NCI-H2107 treated with DMSO at 0.1 percent for 48 hours (cell line): ENCODE data around the gene AOC3.

Source experiments
- DNase-seq: peaks from one replicate; lab custom pipeline; 2025; ENCODE audit not compliant: unreplicated experiment; lab: John Stamatoyannopoulos, UW

The AOC3 gene, protein sequence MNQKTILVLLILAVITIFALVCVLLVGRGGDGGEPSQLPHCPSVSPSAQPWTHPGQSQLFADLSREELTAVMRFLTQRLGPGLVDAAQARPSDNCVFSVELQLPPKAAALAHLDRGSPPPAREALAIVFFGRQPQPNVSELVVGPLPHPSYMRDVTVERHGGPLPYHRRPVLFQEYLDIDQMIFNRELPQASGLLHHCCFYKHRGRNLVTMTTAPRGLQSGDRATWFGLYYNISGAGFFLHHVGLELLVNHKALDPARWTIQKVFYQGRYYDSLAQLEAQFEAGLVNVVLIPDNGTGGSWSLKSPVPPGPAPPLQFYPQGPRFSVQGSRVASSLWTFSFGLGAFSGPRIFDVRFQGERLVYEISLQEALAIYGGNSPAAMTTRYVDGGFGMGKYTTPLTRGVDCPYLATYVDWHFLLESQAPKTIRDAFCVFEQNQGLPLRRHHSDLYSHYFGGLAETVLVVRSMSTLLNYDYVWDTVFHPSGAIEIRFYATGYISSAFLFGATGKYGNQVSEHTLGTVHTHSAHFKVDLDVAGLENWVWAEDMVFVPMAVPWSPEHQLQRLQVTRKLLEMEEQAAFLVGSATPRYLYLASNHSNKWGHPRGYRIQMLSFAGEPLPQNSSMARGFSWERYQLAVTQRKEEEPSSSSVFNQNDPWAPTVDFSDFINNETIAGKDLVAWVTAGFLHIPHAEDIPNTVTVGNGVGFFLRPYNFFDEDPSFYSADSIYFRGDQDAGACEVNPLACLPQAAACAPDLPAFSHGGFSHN

DNA sequence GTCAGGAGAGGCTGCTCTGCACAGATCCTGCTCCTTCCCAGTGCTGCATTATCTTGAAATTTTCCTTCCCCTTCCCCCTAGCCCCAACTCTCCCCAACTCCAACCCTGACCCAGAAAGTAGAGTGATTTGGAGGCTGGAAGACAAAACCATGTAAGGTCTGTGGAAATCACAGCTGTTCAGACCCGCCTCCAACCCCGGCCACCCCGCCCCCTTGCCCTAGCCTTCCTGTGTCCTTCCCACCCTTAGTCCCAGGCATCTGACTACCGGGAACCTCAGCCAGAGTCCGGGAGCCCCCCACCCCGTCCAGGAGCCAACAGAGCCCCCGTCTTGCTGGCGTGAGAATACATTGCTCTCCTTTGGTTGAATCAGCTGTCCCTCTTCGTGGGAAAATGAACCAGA is at the start of gene AOC3:
TSS of gene AOC3 (plus strand) at position 246 of the 400 bp plus-strand sequence. CDS start at position 391, 145 bp downstream.
- DNase-seq = no peak

DNA sequence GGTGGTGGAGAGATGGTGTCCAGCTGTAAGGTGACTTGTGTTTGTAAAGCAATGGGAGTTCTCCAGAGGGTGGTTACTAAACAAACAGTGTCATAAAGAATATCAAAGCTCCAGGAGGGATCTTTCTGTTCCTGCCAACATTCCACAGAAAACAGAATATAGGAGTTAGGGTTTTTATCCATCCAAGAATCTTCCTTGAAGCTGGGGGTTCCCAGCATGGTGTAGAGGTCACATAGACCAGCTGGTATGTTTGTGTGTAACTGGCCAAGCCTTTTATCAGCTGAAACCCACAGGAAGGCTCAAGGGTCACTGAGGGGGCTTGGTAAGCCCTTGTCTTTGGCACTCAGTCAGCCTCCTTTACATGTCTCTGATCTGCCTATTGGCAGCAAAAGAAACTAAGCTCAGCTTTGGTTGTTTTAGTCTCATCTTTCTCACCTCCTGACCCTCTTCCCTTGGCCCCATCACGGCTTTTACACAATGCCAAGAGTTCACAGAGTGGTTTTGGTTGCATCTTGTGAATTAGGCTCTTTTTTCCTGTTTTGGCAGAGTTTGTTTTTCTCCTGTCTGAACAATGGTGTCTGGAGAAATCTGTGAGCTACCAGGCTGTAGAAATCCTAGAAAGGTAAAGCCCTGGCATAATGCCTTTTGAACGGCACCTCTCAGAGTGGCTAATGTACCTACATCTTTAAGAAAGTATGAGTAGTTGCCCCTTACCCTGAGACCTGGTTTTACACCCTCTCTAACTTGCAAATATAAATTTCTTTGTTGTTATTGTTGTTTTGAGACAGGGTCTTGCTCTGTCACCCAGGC is 47.7 kb upstream of the AOC3 start:
- DNase-seq = no peak

DNA sequence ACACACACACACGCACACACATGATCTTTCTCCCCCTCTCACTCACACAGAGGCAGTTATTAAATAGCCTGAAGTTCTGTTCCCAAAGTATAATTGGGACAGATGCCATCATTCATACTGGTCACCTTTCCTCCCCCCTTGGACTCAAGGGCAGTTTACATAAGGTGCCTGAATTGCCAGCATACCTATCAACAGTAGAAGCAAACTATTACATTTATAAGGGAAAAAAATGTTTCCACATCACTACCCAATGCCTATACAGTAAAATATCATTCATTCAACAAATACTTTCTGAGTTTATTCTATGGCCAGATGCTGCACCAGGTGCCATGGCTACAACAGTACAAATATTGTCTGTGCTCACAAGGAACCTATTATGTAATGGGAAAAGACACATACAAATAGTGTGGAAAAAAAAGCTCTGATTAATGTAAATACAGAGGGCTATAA is 46.1 kb upstream of the AOC3 start:
- no peak for DNase-seq

DNA sequence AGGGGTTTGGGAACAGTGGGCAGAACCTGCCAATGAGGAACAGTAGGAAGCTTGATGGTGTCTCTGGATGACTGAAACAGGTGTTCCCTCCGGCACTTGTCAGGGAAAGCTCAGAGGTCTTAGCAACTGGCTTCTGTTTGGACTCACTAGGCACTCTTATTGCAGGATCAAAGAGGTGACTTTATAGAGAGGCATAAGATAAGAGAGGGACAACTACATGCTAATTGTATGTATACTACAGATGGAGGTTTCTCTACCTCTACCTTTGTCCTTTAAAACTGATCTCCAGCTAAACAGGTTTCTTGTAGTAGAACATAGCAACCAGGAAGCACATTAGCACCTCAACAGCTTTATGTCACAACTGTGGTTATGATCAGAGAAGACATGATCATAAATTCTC is 44.8 kb upstream of the AOC3 start:
- DNase-seq = no peak

DNA sequence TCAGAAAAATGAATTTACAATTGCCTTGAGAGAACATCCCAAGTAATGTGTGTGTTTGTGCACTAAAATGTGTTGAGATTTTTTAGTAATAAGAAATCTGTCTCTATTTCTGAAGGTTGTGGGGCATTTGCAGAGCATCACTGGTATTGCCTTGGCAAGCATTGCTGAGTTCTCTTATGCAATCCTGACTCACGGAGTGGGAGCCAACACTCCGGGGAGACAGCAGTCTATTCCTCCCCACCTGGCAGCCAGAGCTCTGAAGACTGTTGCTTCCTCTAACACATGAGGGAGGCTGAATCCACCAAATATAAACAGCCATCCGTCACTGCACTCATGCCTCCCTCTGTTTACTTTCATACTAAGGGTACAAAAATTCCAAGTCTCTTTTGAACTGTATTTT is 41.7 kb upstream of the AOC3 start:
- no peak for DNase-seq

DNA sequence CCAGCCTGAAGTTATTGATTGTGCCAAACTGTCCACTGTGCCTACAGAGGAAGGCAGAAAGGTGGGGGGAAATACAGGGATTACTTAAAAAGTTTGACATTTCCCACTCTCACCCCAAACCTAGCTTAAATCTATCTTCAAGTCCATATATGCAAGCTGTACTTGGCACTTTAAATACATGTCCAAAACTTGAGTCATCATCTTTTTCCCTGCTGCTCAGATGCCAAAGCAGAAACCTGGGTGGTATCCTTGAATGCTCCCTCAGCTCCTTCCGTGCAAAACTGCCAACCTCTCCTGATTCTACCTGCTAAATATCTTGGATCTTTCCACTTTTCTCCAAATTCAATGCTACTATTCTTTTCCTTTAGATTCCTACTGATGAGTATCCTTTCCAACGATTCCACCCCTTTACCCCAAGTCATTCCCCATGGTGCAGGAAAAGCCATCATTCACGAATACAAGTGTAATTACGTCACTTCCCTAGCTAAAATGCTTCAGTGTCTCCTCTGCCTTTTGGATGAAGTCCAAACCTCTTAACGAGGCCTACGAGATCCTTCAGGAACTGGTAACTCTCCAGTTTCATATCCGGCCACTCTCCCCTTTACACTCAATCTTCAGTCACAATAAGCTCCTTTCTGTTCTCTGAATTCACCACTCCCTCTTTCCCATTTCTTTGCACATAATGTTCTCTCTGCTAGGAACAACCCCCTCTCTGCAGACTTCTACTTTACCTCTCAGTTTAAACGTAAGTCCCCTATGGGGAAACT is 36.2 kb upstream of the AOC3 start:
- DNase-seq = peak; percentile 29

DNA sequence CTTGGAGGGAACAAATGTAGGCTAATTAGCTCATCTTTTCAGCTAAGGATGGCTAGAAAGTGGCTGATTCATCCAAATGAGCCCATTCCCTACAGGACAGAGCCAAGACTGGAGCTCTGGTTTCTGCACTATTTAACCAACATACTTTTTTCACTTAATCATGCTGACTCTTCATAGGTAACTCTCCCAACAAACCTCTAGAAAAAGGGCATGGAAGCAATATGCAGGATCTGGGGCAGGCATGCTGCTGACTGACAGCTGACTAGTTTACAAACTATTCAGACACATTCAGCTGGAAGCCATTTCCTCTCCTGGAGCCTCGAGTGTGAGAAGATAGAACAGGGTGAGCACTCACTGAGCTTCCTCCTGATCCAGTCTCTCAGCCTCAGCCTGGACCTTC is 33.1 kb upstream of the AOC3 start:
- no peak for DNase-seq

DNA sequence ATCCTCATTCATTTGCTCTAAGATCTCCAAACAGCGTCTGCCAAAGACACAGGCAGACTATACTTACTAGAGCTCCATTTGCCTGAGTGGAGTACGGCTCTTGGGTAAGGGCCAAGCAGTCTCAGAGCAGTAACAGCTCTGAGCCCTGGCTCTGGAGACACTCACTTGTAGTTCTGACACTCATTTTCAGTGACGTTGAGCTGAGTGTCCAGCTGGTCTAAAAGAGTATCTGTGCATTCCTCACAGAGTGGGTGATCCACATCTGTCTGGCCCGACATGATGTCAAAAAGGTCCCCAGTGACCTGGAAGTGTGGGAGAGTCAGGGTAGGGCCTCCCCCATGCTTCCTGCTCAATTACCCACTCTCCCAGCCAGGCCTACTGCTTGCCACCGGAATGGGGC is 32.6 kb upstream of the AOC3 start:
- DNase-seq = no peak

DNA sequence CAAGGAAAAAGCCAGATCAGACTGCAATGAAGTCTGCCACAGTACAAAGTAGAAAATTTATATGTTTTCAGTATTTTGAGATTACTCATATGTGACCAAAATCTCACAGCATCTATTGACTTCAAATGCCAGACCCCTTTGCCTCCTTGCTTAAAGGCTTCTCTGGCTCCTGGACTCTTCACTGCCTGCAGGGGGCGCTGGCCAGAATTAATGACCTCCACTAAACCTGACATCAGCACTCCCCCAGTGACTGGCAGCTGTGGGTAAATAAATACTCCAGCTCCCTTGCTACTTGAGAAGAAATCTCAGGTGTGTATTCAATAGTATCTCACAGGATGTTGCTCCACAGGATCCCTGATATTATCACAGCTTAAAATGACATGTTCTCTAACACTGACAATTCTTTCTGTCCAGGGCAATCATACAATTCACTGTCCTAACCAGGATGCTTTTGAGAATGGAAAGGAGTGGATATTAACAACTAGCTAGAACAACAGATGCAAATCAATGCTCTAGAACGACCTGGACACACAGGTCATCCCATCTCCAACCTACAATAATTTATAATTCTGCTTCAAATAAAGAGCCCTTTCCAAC is 31.0 kb upstream of the AOC3 start:
- DNase-seq = peak; percentile 39

DNA sequence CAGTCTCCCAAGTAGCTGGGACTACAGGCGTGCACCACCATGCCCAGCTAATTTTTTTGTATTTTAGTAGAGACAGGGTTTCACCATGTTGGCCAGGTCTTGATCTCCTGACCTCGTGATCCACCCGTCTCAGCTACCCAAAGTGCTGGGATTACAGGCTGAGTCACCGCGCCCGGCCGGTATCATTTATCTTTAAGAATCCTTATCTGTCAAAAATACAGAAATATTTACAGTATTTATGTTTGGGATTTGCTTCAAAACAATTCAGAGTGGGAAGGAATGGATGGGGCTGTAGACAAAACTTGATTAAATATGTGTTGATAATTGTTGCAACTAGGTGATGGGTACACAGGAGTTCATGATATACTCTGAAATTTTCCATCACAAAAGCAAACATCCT is 29.8 kb upstream of the AOC3 start:
- DNase-seq = no peak

DNA sequence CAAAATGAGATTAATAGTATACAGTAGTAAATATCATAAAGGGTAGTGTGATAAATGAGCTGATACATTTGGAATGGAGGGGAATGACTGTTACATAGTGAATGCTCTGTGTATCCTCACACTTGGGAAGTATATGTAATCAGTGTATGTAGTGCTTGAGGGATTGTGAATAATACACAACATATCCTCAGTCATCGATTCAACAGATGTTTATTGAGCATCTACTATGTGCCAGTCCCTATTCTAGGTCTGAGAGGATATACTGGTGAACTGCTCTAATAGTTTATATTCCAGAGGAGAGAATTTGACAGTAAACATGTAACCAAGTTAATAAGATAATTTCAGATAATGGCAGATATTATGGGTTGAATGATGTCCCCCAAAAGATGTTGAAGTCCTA is 23.5 kb upstream of the AOC3 start:
- no peak for DNase-seq

DNA sequence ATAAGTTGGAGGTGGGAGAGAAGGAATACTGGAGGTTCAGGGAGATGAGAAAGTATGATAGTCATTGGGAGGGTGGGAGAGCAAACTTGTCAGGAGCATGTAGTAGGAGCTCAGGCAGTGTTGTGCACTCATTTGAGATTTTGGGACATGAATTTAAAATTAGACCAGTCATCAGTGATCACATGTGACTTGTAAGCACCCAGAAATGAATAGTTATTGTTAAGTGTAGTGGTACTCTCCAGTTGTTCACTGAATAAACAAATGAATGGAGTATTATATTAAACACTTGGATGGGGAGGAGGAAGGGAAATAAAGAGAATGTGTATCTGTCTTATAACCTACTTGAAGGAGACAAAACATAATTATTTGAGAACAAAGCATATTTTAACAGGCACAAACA is 20.0 kb upstream of the AOC3 start:
- no peak for DNase-seq

DNA sequence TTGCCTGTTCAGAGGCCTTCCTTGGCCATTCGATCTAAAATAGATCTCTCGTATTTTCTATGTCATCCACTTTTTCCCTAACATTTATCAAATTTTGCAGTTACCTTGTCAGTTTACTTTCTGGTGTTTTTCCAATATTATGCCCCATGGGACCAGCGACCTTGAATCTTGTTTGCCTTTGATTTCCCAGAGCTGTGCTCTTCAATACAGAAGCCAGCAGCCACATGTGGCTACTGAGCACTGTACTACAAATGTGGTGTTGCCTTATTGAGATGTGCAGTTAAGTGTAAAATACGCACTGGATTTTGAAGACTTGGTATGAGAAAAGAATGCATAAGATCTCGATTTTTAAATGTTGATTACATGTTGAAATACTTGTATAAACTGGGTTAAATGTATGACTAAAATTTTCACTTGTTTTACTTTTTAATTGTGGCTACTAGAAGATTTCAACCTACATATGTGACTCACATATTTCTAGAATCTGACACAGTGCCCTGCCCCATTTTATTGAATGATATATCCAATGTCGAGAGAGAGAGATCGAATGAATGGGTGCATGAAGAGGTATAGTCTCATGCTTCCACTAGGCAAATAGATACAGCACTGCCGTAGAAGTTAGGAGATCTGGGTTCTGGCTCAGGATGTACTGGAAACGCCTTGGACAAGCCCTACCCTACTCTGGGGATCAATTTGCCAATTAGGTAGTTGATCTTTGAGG is 18.6 kb upstream of the AOC3 start:
- no peak for DNase-seq

DNA sequence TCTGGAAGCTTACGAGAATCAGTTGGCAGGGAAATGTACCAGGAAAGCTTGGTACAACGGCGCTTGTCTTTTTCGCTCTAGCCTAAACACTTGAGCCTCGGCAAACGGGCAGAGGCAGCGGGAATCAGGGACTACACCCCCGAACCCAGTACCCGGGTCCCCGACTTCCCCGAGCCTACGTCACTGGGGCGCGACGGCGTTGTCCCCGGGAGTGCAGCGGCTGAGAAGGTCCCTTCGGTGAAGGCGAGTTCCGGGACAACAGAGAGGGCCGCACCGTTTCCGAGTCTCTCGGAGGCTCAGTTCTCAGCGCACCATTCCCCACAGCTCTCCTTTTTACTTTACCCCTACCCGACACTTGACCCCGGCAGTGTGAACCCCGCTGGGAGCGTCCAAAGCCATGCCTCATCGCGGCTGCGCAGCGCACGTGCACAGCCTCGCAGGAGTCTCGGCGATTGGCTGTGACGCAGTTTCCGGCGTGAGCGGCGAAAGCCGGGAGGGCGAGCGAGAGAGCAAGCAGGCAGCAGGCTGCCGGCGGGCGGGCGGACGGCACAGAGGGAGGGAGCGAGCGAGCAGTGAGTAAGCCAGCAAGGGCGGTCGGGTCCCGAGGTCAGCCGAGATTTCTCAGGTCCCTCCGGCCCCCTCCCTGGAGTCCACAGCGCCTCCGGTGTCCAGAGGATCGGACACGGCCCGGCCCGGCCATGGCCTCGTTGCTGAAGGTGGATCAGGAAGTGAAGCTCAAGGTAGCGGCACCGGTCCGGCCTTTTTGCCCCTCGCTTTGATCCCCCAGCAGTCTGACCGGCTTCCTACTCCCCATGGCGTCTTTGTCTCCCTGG is 17.8 kb upstream of the AOC3 start, which contains the start of gene PSME3:
TSS of gene PSME3 (plus strand) at position 464 of the 833 bp plus-strand sequence. CDS start at position 699, 235 bp downstream.
- DNase-seq = peak; percentile 62

DNA sequence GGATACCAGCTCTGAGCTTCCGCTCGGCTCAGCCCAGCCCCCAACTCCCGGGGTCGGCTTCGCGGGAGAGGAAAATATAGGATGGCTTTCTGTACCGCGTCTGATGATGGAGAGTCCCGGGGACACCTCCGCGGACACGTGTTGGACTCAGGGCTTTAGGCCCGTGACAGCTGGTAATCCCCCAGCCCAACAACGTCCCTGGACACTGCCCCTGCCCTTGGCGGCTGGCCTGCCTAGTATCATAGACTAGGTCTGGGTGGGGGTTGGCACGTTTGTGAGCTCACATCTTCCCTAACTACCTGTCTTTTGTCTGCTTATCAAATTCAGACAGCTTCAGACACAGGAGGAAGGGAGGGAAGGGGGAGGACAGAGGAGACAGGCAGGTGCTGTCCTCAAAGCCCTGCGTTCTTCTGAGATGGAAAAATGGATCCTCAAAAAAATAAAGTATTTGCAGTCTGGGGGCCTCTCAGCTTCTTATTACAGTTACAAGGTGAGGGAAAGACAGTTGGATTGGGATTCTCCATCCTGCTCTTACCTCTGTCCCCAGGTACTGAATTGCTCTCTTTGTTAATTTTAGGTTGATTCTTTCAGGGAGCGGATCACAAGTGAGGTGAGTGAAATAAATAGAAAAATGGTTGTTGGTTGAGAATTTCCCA is 17.1 kb upstream of the AOC3 start:
- DNase-seq = no peak

DNA sequence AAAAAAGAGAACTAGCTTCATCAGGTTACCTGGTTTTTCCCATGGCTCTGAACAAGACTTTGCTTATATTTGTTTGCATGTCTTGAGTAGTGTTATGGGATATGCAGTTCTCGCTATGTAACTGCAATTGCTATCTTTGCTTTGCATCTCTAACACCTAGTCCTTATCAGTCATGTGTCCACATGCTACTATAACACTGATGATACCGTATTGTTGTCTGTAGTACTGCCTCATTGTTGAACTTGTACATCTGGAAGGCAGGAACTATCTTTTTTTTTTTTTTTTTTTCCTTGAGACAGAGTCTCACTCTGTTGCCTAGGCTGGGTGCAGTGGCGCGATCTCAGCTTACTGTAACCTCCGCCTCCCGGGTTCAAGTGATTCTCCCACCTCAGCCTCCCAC is 15.3 kb upstream of the AOC3 start:
- DNase-seq = no peak

DNA sequence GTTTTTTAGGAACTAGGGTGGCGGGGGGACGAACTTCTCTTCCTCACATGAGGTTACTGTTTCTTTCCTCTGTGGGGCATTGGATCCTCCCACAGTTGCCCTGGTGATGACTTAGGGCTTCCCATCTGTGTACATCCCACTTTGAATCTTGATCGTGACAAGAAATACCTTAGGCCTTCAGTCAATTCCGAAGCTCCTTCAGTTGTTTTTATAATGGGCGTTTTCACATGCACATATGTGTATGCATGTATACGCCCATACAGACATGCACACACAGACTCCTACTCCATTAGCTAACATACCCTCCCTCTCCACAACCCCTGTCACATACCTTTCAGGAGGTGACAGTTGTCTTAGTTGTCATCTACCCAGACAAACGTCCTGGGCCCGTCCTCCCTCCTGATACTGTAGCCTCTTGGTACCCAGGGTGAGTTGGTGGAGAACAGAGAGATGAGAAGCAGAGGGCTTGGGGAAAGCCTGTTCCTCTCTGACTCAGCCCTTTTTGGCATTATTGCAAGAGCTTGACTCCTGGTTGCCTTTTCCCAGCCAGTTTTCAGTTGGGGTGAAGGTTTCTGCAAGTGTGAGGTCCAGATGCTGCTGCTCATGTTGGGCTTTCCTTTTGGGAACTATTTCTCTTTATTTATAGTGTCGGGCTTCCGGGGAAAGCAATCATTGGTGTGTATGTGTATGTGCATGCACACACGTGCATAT is 8.9 kb upstream of the AOC3 start:
- no peak for DNase-seq
